Fibroblast of lung (primary cell): ENCODE results near the gene ZNF423. TPM values are rescaled to one million over a fixed set of nuclear protein-coding genes. Genes with fewer than 3 reads are reported as not detected.

ENCODE experiments used
- DNase-seq, 2 donors: peaks; one replicate each; pipeline versions ENCODE4 v3.0.0 to v3.0.0-alpha.2; 2010; ENCODE audit warnings: low read depth in 2 of 2
- H2AFZ ChIP-seq: 2 replicates; pipeline ENCODE4 v1.5.1; 2012; ENCODE audit warnings: low read length, control low read depth, inconsistent platforms
- H3K27ac ChIP-seq: 2 replicates; pipeline ENCODE4 v1.5.1; 2011; ENCODE audit warnings: low read length, control low read depth; ENCODE audit not compliant: insufficient read depth
- H3K27me3 ChIP-seq: 2 replicates; pipeline ENCODE4 v1.5.1; 2011; ENCODE audit warnings: mild to moderate bottlenecking, low read length; ENCODE audit not compliant: control insufficient read depth, insufficient read depth
- H3K36me3 ChIP-seq: 2 replicates; pipeline ENCODE4 v1.5.1; 2011; ENCODE audit warnings: low read length; ENCODE audit not compliant: control insufficient read depth, insufficient read depth
- H3K4me1 ChIP-seq: 2 replicates; pipeline ENCODE4 v1.5.1; 2011; ENCODE audit warnings: low read length; ENCODE audit not compliant: control insufficient read depth, insufficient read depth; ENCODE audit errors: extremely low read depth
- H3K4me2 ChIP-seq: 2 replicates; pipeline ENCODE4 v1.5.1; 2011; ENCODE audit warnings: low read length, control low read depth; ENCODE audit not compliant: insufficient read depth; ENCODE audit errors: extremely low read depth
- H3K4me3 ChIP-seq, 4 experiments: fragments of 200-600 bp in 1 of 4; sonication (generic) in 1 of 4; replicated peaks in 1 of 4; 2 replicates each; pipeline ENCODE4 v1.5.1; 2011 to 2016; ENCODE audit warnings: low read length in 4 of 4, low read depth in 3 of 4, mild to moderate bottlenecking in 3 of 4, control low read depth in 2 of 4, inconsistent platforms in 1 of 4, mixed read lengths in 1 of 4; ENCODE audit not compliant: insufficient read depth in 1 of 4; ENCODE audit errors: control extremely low read depth in 1 of 4
- H3K79me2 ChIP-seq: 2 replicates; pipeline ENCODE4 v1.5.1; 2012; ENCODE audit warnings: mild to moderate bottlenecking, low read length, inconsistent platforms; ENCODE audit not compliant: control insufficient read depth, insufficient read depth
- H3K9ac ChIP-seq: 2 replicates; pipeline ENCODE4 v1.5.1; 2011; ENCODE audit warnings: mild to moderate bottlenecking, low read length, control low read depth; ENCODE audit not compliant: insufficient read depth
- H3K9me3 ChIP-seq: 2 replicates; pipeline ENCODE4 v1.5.1; 2012; ENCODE audit warnings: low read depth, low read length; ENCODE audit not compliant: control insufficient read depth, insufficient read depth
- H4K20me1 ChIP-seq: 2 replicates; pipeline ENCODE4 v1.5.1; 2011; ENCODE audit warnings: low read length; ENCODE audit not compliant: control insufficient read depth, insufficient read depth; ENCODE audit errors: extremely low read depth
- EZH2 ChIP-seq: IDR thresholded peaks from 2 replicates; pipeline ENCODE4 v1.5.1; 2012; ENCODE audit warnings: low read length, control low read depth, mild to moderate bottlenecking; ENCODE audit errors: missing control alignments
- polyA plus RNA-seq, 2 donors: library from polyadenylated mRNA; depleted of rRNA in 1 of 2; stranded (reverse) in 1 of 2; unstranded in 1 of 2; fragments of >200 nt; gene quantifications; 2 replicates each; pipeline ENCODE4 v1.2.1, GENCODE V29; 2011 to 2012; ENCODE audit warnings: missing spikeins in 1 of 2
- total RNA-seq: library from RNA; depleted of rRNA; stranded (reverse); fragments of >200 nt; gene quantifications from 2 replicates; pipeline ENCODE4 v1.2.1, GENCODE V29; 2014
- TF ChIP-seq, protein P1 (sequence below), 2 donors: IDR thresholded peaks in 1 of 2; conservative IDR thresholded peaks in 1 of 2; 1 replicate in 1 of 2; 2 replicates in 1 of 2; pipeline ENCODE4 v1.5.1; 2011 to 2012; ENCODE audit warnings: low read length in 2 of 2, control low read depth in 1 of 2, inconsistent platforms in 1 of 2, low read depth in 1 of 2, mild to moderate bottlenecking in 1 of 2

The ZNF423 gene
- total and polyA plus RNA-seq, 2 donors (not counting 1 experiment from before 2014, with no cell fraction given) = 0.07 to 0.17 TPM

DNA sequence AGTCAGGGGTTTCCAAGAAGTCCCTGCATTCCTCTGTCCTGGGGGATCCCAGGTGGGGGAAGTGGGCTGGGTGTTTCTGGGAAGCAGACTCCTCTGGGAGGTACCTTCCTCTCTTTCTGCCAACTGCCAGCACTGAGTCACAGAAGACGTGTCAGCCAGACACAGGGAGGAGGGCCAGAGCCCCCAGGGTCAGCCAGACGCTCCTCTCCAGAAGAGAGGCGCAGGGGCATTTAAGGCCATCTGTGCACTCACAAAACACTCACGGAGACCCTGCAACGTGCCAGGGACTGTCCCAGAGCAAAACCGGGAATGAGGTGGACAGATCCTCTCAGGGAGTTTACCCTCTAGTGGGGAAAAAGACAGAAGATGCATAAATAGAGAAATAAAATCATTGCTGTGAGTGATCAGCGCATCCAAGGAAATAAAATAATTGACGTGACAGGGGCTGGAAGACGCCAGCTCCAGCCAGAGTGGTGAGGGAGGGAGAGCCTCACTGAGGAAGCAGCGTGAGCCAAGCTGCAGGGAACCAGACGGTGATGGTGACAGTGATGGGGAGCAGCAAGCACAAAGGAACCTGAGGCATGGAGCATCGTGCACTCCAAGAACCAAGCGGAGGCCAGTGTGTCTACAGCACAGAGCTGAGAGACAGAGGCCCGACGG lies 105.4 kb downstream of the ZNF423 start:
- peak in 1 of 2 donors; percentile 56 for DNase-seq
- Histone ChIP-seq H4K20me1 (no peaks in the 10 kb centered on the region), H3K4me2 (no peak overlapping the region), H3K36me3 (no peaks in the 10 kb centered on the region), H3K9me3 (no peaks in the 10 kb centered on the region), H3K27ac (no peak overlapping the region), H2AFZ (no peak overlapping the region), H3K4me3 (no peak overlapping the region), H3K4me1 (no peaks in the 10 kb centered on the region), H3K9ac (no peak overlapping the region), H3K79me2 (no peaks in the 10 kb centered on the region), H3K27me3 (no peaks in the 10 kb centered on the region)
- TF ChIP-seq, protein P1, sequence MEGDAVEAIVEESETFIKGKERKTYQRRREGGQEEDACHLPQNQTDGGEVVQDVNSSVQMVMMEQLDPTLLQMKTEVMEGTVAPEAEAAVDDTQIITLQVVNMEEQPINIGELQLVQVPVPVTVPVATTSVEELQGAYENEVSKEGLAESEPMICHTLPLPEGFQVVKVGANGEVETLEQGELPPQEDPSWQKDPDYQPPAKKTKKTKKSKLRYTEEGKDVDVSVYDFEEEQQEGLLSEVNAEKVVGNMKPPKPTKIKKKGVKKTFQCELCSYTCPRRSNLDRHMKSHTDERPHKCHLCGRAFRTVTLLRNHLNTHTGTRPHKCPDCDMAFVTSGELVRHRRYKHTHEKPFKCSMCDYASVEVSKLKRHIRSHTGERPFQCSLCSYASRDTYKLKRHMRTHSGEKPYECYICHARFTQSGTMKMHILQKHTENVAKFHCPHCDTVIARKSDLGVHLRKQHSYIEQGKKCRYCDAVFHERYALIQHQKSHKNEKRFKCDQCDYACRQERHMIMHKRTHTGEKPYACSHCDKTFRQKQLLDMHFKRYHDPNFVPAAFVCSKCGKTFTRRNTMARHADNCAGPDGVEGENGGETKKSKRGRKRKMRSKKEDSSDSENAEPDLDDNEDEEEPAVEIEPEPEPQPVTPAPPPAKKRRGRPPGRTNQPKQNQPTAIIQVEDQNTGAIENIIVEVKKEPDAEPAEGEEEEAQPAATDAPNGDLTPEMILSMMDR (conservative IDR thresholded peaks at IDR 0.05 in 1 of 2, IDR thresholded peaks at IDR 0.05 in 1 of 2; ENCODE audit: low read depth in 1 of 2, low read length in 2 of 2) = no peak
- TF ChIP-seq EZH2 = no peak

GRCh38 chr16:49749816-49750215 lies 106.1 kb downstream of the ZNF423 start:
- Histone ChIP-seq H3K36me3 (no peaks in the 10 kb centered on the region), H3K4me1 (no peaks in the 10 kb centered on the region), H3K27ac (no peak overlapping the region), H4K20me1 (no peaks in the 10 kb centered on the region), H3K9me3 (no peaks in the 10 kb centered on the region), H3K27me3 (no peaks in the 10 kb centered on the region), H3K4me3 (no peak overlapping the region), H2AFZ (no peak overlapping the region), H3K79me2 (no peaks in the 10 kb centered on the region), H3K4me2 (no peak overlapping the region), H3K9ac (no peak overlapping the region)
- TF ChIP-seq, protein P1 (conservative IDR thresholded peaks at IDR 0.05 in 1 of 2, IDR thresholded peaks at IDR 0.05 in 1 of 2; ENCODE audit: low read depth in 1 of 2, low read length in 2 of 2) = no peak
- TF ChIP-seq EZH2 = no peak
- DNase-seq = no peak

- DNase-seq = peak in 1 of 2 donors; percentile 81
- no peak overlapping the region for H3K4me2 ChIP-seq
- TF ChIP-seq, protein P1 (conservative IDR thresholded peaks at IDR 0.05 in 1 of 2, IDR thresholded peaks at IDR 0.05 in 1 of 2; ENCODE audit: low read depth in 1 of 2, low read length in 2 of 2) = no peak
- no peak for TF ChIP-seq EZH2
Measured at GRCh38 chr16:49748322-49748721, 107.6 kb downstream of the ZNF423 start.

More at GRCh38 chr16:49748322-49748721, 107.6 kb downstream of the ZNF423 start:
- Histone ChIP-seq H3K27me3 (no peaks in the 10 kb centered on the region), H3K9me3 (no peaks in the 10 kb centered on the region), H3K9ac (no peak overlapping the region), H3K4me1 (no peaks in the 10 kb centered on the region), H2AFZ (no peak overlapping the region), H3K27ac (no peak overlapping the region), H4K20me1 (no peaks in the 10 kb centered on the region), H3K36me3 (no peaks in the 10 kb centered on the region), H3K4me3 (no peak overlapping the region), H3K79me2 (no peaks in the 10 kb centered on the region)
